T-helper 2 cell (primary cell): Measurements from ENCODE around the gene ABCG1.

Source experiments
- DNase-seq, 5 experiments: peaks; one replicate each; pipeline versions ENCODE4 v3.0.0 to v3.0.0-alpha.2; 2012 to 2022

The ABCG1 gene

GRCh38 chr21:42252325-42252654 lies 33.4 kb downstream of the ABCG1 start:
- DNase-seq = no peak

GRCh38 chr21:42252778-42253340 lies 33.9 kb downstream of the ABCG1 start:
- DNase-seq = no peak

DNA sequence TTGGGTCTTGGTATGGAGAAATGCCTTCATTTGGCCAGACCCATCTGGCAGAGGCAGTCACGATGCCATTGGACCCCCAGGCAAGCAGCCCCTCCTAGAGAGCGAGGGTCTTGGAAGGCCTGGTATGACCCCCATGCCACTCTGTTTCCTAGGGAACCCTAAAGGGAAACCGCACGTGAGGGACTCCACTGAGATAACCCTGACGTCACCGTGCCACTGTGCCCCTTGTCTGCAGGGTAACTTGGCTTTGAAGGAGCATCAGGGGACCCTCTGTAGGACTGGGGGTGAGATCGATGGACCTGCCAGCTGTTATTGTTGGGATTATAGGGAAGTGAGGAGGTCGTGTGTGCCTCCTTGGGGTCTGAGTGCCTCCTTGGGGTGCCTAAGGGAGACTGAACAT lies 34.5 kb downstream of the ABCG1 start:
- no peak for DNase-seq

DNA sequence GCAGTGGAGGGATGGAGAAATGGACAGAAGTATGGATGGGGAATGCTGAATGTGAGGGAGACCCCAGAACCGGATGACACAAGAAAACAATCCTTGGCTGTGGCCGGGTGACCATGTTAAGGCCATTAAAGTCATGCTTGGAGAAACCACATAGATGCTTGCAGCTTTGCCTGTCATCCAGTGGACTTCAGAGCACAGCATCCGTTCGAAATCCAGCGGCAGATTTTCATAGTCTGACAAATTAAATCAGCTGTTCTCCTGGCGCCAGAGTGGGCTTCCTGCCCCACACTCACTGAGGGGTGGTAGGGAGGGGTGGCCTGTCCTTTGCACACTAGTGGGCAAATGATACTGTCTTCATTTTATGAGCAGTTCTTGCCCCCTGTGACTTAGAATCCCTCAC lies 35.1 kb downstream of the ABCG1 start:
- DNase-seq = no peak

DNA sequence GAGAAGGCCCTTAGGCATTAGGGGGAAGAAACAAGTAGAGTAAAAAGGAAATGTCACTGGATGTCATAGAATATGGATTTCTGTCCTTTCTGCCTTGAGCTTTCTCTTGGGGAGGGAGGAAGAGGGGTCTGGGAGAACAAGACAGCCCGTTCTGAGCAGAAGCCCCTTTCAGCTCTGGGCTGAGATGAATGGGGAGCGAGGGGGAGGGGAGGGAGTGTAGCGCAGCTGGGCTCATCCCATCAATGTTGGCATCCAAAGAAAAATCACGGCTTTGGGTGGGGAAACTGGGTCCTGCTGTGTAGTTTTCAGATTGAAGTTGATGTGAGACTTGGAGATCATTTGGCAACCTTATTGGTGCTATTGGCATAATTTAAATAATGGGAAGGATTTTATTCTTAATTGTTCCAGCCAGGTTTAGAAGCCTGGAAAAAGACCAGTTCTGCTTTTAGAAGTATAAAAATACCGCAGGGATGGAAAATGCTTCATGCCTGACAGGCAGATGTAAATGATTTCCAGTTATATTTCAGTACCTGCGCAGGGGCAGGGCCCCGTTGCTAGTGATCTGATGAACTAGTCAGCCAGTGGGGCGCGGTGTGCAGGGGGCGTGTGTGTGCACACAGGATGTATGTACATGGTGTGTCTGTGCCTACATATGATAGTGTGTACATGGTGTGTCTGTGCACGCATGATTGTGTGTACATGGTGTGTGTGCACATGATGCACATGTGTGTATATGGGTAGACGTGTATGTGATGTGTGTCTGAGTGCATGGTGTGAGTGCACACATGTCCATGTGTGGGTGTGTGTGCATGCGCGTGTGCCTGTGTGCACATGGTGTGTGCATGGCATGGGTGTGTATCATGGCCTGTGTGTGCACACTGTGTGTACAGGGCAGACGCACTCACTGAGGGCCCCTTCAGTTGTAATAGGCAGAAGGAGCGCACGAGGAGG lies 36.0 kb downstream of the ABCG1 start:
- DNase-seq = no peak

DNA sequence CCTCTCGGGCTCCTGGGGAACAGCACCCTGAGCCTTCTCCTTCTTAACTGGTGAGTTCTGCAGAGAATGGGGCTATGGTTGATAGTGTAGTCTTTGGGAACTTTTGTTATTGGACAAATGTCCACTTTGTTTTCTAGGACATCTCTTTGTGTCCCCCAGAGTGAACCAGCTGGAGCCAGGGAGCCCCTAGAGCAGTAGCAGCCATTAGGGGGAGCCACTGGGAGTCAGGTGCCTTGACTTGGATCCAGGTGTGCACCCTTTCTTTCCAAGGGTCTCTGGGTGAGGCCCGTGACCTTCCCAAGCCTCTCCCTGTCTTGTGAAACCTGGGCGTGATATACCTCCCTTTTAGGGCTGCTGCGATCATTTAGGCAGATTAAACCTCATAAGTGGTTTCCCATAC lies 36.9 kb downstream of the ABCG1 start:
- DNase-seq = no peak

DNA sequence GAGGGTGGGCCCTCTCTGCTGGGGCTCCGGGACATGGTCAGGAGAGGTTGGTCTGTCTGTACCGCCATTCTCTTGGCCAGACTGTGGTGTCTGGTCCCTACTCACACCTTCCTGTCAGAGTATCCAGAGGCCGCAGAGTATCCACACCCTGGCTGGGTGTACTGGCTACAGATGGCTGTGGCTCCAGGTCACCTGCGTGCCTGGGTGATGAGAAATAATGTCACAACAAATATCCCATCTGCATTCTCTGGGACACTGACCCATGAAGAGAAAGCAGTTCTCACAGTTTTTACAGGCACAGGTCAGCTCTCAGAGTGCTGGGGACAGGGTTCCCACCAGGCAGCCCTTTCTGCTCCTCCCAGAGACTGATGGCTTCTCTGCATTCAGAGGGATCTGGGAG lies 37.4 kb downstream of the ABCG1 start:
- no peak for DNase-seq

DNA sequence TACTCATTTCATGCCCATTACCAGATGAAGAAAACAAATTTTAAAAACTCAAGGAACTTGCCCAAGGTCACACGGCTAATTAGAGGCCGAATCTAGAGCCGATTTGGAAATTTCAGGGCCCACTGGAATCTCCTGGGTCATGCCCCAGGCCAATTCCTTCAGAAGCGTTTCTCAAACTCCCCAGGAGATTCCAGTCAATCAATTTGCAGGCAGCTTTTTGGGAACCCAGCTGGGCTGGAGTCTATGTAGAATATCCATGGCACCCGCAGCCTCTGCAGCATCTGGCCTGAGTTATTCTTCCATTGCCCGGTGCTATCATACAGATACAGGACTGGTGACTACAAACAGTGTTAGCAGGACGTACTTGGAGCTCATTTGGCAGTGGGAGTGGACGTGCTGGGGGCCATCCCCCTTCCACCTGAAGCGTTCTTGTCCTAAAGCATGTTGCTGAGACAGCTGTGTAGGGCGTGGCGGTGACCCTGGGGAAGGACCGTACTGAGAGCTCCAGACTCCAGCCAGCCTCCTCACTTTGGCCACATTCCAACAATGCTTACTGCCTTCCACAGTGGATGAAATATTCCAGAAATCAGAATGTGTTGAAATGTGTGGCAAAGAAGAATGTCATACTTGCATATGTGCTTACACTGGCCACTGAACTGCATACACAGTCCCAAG lies 38.3 kb downstream of the ABCG1 start:
- DNase-seq = no peak

DNA sequence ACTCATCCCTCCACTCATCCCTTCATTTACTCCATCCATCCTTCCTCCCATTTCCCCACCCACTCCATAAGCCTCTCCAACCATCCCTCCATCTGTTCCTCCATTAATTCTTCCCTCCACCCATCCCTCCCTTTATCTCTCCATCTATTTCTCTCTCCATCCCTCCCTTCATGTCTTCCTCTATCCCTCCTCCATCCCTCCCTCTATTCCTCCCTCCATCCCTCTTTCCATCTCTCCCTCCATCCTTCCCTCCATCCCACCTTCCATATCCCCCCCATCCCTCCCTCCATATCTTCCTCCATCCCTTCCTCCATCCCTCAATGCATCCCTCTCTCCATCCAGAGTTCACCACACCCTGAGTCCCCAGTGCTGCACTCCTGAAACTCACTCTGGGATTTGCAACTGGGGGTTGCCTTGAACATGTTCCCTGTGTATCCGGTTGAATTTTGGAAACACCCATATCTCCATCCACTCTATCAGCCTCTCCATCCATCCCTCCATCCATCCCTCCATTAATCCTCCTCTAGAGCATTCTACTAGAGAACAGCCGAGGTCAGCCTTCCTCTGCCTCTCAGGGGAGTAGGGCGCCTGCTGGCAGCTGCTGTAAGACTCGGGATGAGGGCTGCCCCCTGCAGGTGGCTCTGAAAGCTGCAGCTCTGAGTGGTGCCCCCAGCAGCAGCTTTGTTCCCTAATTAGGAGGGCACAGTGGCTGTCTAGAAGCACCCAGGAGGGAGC lies 39.4 kb downstream of the ABCG1 start:
- DNase-seq = peak; percentile 61 to 79 (median 75)

DNA sequence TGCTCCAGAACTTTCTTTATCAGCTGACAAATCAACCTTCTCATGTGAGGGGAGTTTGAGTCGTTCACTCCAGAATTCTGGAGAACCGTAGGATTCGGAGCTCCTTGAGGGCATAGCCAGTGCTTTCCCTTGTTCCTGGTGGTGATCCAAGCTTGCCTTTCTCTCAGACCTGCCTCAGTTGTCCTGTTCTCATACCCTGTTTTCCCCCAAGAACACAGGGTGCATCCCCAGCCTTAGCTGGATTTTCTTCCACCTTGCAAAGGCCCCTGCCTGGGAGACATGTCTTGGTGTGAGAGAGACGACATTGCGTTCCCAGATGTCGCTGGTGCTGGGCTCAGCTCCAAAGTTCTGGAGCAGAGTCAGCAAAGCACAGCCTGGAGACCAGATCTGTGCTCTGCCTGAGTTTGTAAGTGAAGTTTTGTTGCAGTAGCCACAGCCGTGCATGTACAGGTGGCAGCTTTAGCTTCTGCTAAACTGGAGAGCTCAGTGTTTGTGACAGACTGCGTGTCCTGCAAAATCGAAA lies 40.0 kb downstream of the ABCG1 start:
- no peak for DNase-seq

GRCh38 chr21:42260121-42260520 lies 41.2 kb downstream of the ABCG1 start:
- no peak for DNase-seq

DNA sequence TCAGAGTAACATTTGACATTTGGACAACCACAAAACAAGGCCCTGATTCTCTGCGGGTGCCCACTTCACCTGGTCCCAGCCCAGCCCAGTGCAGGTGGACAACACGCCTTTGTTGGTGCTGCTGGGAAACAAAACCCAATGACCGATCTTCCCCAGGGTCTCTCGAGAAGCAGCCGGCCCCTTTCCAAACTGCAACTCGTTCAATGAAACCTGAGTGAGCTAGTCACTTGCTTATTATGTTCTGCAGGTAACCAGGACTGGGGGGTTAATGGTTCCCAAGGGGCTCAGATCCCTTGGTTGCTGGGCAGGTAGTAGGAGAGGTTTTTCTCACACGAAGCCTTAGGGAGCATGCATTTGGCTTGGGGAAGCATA lies 42.9 kb downstream of the ABCG1 start:
- no peak for DNase-seq

- DNase-seq = no peak
Observed at GRCh38 chr21:42262831-42263231, 43.9 kb downstream of the ABCG1 start.

GRCh38 chr21:42263591-42264131 lies 44.7 kb downstream of the ABCG1 start:
- no peak for DNase-seq

DNA sequence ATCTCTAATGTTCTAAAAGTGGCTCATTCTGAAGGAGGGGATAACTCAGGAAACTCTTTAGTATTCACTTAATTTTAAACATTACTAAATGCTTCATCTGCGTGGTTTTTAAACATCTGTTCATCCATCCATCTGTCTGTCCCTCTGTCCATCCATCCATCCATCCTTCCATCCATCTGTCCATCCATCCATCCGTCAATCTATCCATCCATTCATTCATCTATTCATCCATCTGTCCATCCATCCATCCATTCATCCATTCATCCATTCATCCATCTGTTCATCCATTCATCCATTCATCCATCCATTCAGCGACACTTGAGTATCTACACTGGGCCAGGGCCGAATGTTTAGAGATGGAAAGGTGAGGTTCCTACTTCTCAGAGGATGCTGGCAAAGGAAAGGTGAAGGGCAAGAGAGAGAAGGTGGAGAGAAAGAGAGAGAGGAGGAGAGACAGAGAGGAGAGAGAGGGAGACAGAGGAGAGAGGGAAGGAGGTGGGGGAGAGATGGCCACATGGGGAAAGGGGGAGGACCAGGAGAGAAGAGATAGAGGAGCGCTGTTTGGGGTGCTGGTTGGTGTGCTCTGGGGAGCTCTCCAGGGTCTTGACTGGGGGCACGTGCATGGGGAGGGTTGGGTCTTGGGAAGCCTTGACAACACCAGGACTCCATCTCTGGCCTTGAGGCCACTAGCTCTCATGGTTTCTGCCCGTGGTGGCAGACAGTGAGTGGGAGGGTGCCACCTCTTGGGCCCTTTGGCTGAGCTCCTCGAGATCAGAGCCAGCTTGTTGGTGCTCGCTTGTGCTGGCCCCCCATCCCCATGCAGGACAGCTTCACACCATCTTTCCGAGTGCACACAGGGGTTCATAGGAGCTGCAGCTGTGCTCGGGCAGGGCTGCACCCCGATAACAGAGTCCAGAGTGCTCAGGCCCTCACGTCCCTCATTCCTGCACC lies 45.6 kb downstream of the ABCG1 start:
- DNase-seq = no peak

DNA sequence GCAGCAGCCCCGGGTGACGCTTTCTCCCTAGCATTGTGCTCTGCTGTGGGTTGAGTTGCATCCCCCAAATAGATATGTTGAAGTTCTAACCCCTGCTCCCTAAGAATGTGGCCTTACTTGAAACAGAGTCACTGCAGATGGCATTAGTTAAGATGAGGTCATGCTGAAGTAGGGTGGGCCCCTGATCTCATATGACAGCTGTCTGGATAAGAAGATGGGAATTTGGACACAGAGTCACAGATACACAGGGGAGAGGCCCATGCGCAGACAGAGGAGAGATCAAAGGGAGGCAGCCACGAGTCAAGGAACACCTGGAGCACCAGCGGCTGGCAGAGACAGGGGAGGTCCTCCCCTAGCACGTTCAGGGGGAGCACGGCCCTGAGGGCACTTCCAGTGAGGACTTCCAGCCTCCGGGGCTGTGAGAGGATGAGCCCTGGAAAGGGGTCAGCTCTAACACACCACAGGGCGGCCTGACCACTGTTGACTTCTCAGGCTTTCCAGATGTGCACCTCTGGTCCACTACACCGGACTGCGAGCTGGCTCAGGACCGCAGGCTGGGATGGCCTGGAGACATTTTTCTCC lies 46.4 kb downstream of the ABCG1 start:
- no peak for DNase-seq

DNA sequence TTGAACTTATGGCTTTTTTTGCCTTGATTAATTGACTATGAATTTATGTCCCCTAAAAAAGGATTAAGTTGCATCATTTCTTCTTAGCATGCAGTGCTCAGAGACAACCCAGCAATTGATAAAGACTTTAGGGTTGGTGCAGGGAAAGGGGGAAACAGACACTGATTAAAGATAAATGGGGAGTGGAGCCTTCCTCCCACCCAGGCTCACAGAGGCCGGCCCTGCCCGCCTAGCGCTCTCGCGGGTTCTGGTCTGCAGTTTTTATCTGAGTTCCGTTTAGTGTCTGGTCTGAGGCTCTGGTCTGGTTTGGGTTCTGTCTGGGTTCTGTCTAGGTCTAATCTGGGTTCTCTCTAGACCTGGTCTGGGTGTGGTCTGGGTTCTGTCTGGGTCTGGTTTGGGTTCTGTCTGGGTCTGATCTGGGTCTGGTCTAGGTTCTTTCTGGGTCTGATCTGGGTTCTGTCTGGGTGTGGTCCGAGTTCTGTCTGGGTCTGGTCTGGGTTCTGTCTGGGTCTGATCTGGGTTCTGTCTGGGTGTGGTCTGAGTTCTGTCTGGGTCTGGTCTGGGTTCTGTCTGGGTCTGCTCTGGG lies 48.1 kb downstream of the ABCG1 start:
- DNase-seq = peak in 1 of 5 experiments; percentile 33

DNA sequence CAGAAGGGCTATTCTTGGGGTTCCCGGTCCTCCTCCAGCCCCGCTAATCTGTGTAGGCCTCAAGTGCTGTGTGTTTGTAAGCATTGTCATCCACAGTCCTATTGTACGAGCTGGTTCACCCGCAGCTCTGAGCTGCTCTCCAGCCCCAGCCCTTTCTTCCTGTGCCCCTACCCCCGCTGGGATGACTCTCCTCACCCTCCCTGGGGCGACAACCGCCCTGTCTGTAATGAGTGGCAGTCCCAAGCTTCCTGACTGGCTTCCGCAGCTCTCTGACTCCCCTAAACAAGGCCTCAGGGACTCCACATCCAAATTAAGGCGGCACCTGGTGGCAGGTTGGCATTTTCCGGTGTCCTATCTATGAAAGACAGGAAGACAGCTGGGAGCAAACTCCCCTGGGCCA lies 50.4 kb downstream of the ABCG1 start:
- no peak for DNase-seq

GRCh38 chr21:42271065-42271464 lies 52.1 kb downstream of the ABCG1 start:
- DNase-seq = no peak

- DNase-seq = no peak
Observed at GRCh38 chr21:42272109-42272962, 53.4 kb downstream of the ABCG1 start.
